Fibroblast of skin of right quadriceps (primary cell): ENCODE measurements around the gene GRIA1.
"Not testable (repeated sequence)": the region's sequence is repeated elsewhere in the genome, so short reads cannot be mapped to it uniquely, and the experiment has no call there.

Experiments
- DNase-seq: peaks from one replicate; pipeline ENCODE4 v3.0.0-alpha.2; 2013

GRIA1 gene

DNA sequence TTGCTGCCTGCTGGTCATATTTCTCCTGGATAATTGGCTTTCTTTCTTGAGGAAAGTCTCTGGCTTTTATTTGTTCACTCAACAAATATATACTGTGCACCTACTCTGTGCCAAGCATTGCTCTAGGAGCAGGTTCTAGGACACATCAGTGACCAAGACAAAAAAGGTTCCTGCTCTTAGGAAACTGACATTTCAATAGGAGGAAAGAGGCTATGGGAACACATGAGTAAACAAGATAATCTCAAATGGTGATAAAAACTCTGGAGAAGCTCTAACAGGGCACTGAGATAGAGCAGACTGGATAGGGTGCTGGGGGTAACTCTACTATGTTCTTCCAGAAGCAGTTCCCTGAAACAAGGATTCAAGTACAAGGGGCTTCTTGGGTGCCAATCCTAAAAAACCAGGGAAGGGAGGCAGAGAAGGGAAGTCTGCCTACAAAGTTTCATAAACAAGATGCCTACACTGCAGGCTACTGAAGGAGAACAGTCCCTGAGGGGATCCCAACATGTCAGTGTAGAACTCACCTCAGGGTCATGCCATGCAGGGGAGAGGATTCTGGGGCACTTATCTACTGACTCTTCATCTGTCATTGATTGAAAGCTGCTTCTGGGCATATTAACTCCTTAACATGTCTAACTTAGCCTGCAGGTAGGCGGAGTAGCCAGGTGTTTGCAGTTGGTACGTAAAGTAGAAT lies 181.3 kb downstream of the GRIA1 start:
- DNase-seq = no peak

DNA sequence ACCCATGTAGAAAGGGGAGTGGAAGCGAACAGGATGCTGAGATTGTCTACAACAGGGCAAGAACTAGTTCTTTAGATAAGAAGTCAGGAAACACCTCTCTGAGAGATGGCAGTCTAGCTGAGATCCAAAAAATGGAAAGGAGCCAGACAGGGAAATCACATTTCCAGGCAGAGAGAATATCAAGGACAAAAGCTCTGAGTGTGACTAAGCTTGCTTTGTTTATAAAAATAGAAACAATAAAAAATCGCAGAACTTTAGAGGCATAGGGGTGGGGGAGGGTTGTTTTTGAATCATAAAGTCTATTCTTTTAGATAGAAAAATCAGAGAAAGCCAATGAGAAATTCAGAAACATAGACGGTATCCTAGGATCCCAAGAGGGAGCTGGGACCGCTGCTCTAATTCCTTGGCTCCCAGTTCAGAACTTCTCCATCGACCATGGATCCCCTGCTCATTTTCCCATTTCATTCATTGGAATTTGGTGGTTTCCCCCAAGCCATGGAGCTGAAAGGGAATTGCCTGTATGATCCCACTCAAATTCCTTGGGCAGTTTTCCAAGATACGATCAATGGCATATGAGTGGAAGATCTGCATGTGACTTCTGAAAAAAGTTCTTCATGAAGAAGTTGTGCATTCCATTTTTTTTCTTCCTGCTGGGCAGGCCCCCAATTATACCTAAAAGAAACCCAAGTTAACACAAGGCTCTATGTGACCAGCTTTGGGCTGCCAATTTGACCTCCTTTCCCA lies 182.0 kb downstream of the GRIA1 start:
- peak; percentile 76 for DNase-seq

GRCh38 chr5:153674356-153674755 lies 183.9 kb downstream of the GRIA1 start:
- no peak for DNase-seq

DNA sequence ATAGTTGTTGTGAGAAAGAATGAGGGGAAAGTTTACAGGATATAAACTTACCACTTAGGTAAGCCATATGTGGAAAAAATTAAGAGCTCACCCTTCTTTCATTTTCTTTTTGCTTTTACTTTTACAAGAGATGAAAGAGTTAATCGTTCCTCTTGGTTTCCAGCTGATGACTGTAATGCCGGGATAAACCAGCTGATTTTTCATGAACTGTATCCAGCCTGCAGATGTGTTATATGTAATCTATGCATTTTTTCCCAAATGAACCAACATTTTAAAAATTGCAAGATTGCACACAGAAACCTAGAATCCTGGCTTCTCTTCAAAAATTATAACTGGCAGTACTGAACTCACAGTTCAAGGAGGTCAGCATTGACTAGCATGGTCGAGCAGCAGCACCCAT lies 185.9 kb downstream of the GRIA1 start:
- DNase-seq = no peak

- no peak for DNase-seq
These were observed 186.4 kb downstream of the GRIA1 start for GRCh38 chr5:153676821-153677220.

DNA sequence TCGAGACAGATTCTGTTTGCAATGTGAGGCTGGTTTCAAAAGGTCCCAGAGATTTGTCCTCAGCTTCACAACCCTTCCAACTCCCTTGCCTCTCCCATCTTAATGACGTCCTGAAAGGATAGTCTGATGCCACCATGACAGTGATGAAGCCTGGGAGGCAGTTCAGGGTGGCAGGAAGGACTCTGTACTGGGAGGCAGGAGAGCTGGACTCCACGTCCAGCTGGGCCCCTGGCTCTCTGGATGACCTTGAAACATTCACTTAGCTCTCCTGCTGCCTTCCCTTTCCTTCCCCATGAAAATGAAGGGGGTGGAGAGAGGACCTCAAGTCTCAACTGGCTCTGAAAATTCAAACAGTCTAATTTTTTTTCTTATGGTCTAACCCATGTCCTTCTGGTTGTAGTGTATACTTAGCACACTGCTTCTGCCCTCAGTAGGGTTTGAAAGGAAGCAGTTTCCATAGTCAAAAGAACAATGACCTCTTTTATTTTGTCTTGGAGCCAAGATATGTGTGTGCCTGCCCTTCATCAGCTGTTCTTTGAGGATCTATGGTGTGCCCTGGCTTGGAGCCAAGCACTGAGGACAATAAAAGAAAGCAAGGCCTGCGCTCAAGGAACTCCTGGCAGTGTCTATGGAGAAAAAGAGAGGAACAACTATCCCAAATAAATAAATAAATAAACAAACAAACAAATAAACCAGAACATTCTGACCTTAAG lies 188.3 kb downstream of the GRIA1 start:
- no peak for DNase-seq

DNA sequence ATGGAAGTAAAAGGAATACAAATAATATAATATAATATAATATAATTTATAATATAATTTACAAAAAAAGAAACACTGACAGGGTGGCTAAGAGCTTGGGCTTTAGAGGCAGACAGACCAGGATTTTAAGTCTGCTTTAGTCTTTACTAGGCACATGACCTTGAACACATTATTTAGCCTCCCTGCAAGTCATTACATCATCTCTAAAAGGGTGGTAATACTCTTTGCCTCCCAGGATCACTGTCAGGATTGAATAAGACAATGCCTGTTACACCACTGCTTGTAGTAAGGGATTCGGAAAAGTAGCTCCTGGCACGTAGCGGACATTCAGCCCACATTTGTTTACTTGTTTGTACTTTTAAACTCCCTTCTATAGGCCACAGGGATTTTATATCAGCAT lies 199.8 kb downstream of the GRIA1 start:
- DNase-seq = no peak

DNA sequence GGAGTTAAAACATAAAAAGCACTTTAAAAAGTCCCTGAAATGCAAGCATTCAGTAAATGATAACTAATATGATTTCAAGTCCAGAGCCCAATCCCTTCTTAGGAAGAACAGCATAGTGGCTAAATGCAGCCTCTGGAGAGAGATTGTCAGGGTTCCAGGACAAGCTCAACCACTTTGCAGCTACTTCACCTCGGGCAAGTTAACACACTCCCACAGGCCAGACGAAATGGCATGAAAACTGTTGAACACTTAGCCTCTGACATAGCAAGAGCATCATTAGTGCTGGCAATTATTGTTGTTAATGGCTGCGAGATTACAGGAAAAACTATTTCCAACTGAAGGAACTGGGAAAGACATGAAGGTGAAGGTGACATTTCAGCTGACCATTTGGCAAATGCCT lies 205.8 kb downstream of the GRIA1 start:
- DNase-seq = no peak

GRCh38 chr5:153699035-153699434 lies 208.6 kb downstream of the GRIA1 start:
- DNase-seq = peak; percentile 23

DNA sequence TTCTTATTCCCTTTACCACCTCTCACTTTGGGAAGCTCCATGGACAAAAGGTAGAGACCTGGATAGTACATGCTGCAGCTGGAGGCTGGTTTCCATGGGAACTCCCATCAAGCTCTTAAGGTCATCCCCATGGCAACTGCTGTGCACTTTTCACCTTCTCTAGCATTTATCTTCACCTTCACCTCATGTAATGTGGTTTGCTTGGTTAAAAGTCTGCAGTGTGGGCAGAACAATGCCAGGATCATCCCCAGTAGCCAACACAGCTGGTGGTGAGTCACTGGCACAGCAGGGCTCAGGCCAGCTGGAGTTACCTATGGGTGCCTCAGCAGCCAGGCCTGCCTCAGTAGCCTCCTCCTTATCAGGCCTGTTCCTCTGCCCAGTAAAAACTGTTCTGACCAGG lies 210.5 kb downstream of the GRIA1 start:
- no peak for DNase-seq

- DNase-seq = no peak
These were observed 211.8 kb downstream of the GRIA1 start for GRCh38 chr5:153702265-153702664.

DNA sequence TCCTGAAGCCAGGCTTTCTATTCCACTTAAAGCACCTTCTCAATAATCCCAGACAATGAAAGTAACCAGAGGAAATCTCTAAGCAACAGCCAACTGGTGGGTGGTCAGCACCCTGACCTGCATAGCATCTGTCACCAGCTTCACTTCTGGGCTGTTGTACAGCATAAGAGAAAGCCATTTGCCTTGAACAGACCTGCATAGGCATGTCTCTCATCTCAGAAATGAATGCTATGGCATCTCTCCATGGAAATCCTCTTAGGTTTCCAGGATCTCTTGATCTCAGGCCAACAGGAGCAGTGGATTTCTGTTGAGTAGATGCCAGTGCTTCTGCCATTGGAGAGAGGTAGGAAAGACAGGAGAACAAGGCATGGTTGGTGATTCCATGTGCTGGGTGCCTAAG lies 213.6 kb downstream of the GRIA1 start:
- DNase-seq = no peak

DNA sequence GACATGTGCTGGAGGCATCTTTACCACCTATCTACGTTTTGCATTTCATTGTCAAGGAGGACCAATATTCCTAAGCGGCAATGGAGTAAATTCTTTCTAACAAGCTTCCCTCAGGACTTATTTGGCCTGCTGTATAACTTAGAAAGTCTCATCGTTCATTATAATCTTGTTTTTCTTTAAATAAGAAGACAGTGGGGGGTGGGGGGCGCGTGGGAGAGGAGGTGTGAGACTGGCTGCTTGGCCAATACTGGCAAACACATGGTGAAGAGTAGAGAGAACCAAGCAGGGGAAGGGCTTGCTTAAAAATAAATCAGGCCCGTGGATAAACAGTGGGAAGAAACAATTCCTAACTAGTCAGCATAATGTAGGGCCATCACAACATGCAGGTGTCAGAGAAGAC lies 217.2 kb downstream of the GRIA1 start:
- no peak for DNase-seq

- DNase-seq = peak; percentile 6
These were observed 221.3 kb downstream of the GRIA1 start for GRCh38 chr5:153711755-153712154.

- DNase-seq = no peak
These were observed 222.5 kb downstream of the GRIA1 start for GRCh38 chr5:153712946-153713345.

- DNase-seq = no peak
These were observed 223.5 kb downstream of the GRIA1 start for GRCh38 chr5:153713943-153714342.

- peak; percentile 59 for DNase-seq
These were observed 224.3 kb downstream of the GRIA1 start for GRCh38 chr5:153714798-153715197.

DNA sequence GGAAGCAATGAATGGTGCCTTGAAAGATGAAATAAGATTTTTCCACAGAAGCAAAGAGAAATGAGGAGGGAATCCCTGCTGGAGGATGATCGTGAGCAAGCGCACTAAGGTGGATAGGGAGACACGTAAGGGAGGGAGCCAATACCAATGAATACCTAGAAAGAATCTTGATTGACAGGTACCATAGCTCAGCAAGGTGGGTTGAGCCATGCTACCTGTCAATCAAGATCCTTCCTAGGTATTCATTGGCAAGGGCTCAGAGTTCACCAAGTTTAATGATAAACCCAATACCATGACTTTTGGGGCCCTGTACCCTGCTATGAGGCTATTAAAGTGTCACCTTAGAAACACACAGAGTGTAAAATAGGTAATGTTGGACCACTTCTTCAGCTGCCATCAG lies 226.8 kb downstream of the GRIA1 start:
- no peak for DNase-seq

GRCh38 chr5:153718713-153719112 lies 228.2 kb downstream of the GRIA1 start:
- no peak for DNase-seq

- DNase-seq = no peak
These were observed 228.9 kb downstream of the GRIA1 start for GRCh38 chr5:153719324-153719723.

DNA sequence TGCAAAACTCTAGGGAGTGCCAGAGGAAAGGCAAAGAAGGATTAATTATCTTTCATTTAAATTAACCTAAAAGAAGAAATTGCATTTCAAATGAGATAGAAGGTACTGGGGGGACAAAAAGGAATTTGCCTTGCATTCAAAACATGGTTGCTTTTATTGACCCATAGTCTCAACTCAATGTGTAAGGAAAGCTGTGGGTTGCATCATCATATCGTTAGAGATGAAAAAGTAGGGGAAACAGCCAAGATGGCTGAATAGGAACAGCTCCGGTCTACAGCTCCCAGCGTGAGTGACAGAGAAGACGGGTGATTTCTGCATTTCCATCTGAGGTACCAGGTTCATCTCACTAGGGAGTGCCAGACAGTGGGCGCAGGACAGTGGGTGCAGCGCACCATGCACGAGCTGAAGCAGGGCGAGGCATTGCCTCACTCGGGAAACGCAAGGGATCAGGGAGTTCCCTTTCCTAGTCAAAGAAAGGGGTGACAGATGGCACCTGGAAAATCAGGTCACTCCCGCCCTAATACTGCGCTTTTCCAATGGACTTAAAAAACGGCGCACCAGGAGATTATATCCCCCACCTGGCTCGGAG lies 232.6 kb downstream of the GRIA1 start:
- DNase-seq = not testable (repeated sequence)

GRCh38 chr5:153742060-153742459 lies 251.6 kb downstream of the GRIA1 start:
- DNase-seq = no peak

DNA sequence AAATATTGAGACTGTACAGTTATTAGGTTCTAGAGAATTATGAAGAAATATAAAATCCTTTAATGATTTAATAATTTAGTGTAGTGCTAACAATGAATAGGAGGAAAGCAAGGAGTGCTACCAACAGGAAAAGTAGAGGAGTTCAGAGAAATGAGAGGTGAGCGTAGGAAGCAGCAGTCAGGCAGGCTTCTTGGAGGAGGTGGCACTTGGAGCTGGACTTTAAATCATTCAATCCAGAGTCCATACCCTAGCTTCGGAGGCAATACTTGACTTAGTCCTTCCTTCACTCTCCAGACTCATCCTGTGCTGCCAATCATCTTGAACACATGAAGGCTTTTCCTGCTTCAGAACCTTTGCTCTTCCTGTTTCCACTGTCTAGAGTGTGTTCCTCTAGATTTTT lies 254.3 kb downstream of the GRIA1 start:
- no peak for DNase-seq
